ENCODE measurements around the gene GJA10.

GJA10 gene

GRCh38 chr6:89917801-89918366 lies 23.6 kb downstream of the GJA10 start:
- H3K9me3 ChIP-seq (ENCODE audit: control insufficient read depth in 1 of 2, low read length in 2 of 2) = peaks cover 0 to 18% of the 10 kb centered on the region in 2 donors
- H3K27ac ChIP-seq (ENCODE audit: low read length) = no peak overlapping the region
- no peaks in the 10 kb centered on the region for H3K4me1 ChIP-seq (ENCODE audit: control insufficient read depth in 1 of 2, insufficient read depth in 2 of 2, low read length in 2 of 2)
- H3K27me3 ChIP-seq (ENCODE audit: low read depth, low read length) = no peaks in the 10 kb centered on the region
- H3K36me3 ChIP-seq (ENCODE audit: control insufficient read depth in 1 of 2, insufficient read depth in 2 of 2, low read length in 2 of 2) = no peaks in the 10 kb centered on the region
- no peak overlapping the region for H3K4me3 ChIP-seq (ENCODE audit: low read depth in 1 of 2, low read length in 2 of 2)

- H3K36me3 ChIP-seq (ENCODE audit: control insufficient read depth in 1 of 2, insufficient read depth in 2 of 2, low read length in 2 of 2) = no peaks in the 10 kb centered on the region
- H3K9me3 ChIP-seq (ENCODE audit: control insufficient read depth in 1 of 2, low read length in 2 of 2) = peaks cover 0 to 14% of the 10 kb centered on the region in 2 donors
- H3K27me3 ChIP-seq (ENCODE audit: low read depth, low read length) = no peaks in the 10 kb centered on the region
- no peaks in the 10 kb centered on the region for H3K4me1 ChIP-seq (ENCODE audit: control insufficient read depth in 1 of 2, insufficient read depth in 2 of 2, low read length in 2 of 2)
- H3K27ac ChIP-seq (ENCODE audit: low read length) = no peak overlapping the region
- H3K4me3 ChIP-seq (ENCODE audit: low read depth in 1 of 2, low read length in 2 of 2) = no peak overlapping the region
These were observed 26.9 kb downstream of the GJA10 start for GRCh38 chr6:89921197-89921596.

GRCh38 chr6:89921691-89922090 lies 27.4 kb downstream of the GJA10 start:
- no peaks in the 10 kb centered on the region for H3K4me1 ChIP-seq (ENCODE audit: control insufficient read depth in 1 of 2, insufficient read depth in 2 of 2, low read length in 2 of 2)
- no peaks in the 10 kb centered on the region for H3K27me3 ChIP-seq (ENCODE audit: low read depth, low read length)
- no peaks in the 10 kb centered on the region for H3K36me3 ChIP-seq (ENCODE audit: control insufficient read depth in 1 of 2, insufficient read depth in 2 of 2, low read length in 2 of 2)
- H3K4me3 ChIP-seq (ENCODE audit: low read depth in 1 of 2, low read length in 2 of 2) = no peak overlapping the region
- no peak overlapping the region for H3K27ac ChIP-seq (ENCODE audit: low read length)
- H3K9me3 ChIP-seq (ENCODE audit: control insufficient read depth in 1 of 2, low read length in 2 of 2) = peaks cover 0 to 11% of the 10 kb centered on the region in 2 donors

GRCh38 chr6:89924231-89924630 lies 30.0 kb downstream of the GJA10 start:
- Histone ChIP-seq H3K4me1 (ENCODE audit: control insufficient read depth in 1 of 2, insufficient read depth in 2 of 2, low read length in 2 of 2) (no peaks in the 10 kb centered on the region), H3K27ac (ENCODE audit: low read length) (no peak overlapping the region), H3K36me3 (ENCODE audit: control insufficient read depth in 1 of 2, insufficient read depth in 2 of 2, low read length in 2 of 2) (no peaks in the 10 kb centered on the region), H3K9me3 (ENCODE audit: control insufficient read depth in 1 of 2, low read length in 2 of 2) (no peaks in the 10 kb centered on the region), H3K27me3 (ENCODE audit: low read depth, low read length) (no peaks in the 10 kb centered on the region), H3K4me3 (ENCODE audit: low read depth in 1 of 2, low read length in 2 of 2) (no peak overlapping the region)

GRCh38 chr6:89925826-89926225 lies 31.6 kb downstream of the GJA10 start:
- no peaks in the 10 kb centered on the region for H3K36me3 ChIP-seq (ENCODE audit: control insufficient read depth in 1 of 2, insufficient read depth in 2 of 2, low read length in 2 of 2)
- H3K27me3 ChIP-seq (ENCODE audit: low read depth, low read length) = no peaks in the 10 kb centered on the region
- H3K4me3 ChIP-seq (ENCODE audit: low read depth in 1 of 2, low read length in 2 of 2) = no peak overlapping the region
- H3K9me3 ChIP-seq (ENCODE audit: control insufficient read depth in 1 of 2, low read length in 2 of 2) = no peaks in the 10 kb centered on the region
- no peak overlapping the region for H3K27ac ChIP-seq (ENCODE audit: low read length)
- H3K4me1 ChIP-seq (ENCODE audit: control insufficient read depth in 1 of 2, insufficient read depth in 2 of 2, low read length in 2 of 2) = peaks cover 0 to 8% of the 10 kb centered on the region in 2 donors

- Histone ChIP-seq H3K9me3 (ENCODE audit: control insufficient read depth in 1 of 2, low read length in 2 of 2) (no peaks in the 10 kb centered on the region), H3K27me3 (ENCODE audit: low read depth, low read length) (no peaks in the 10 kb centered on the region), H3K36me3 (ENCODE audit: control insufficient read depth in 1 of 2, insufficient read depth in 2 of 2, low read length in 2 of 2) (peaks cover 0 to under 1% of the 10 kb centered on the region in 2 donors), H3K4me3 (ENCODE audit: low read depth in 1 of 2, low read length in 2 of 2) (no peak overlapping the region), H3K27ac (ENCODE audit: low read length) (no peak overlapping the region), H3K4me1 (ENCODE audit: control insufficient read depth in 1 of 2, insufficient read depth in 2 of 2, low read length in 2 of 2) (peaks cover 0 to 8% of the 10 kb centered on the region in 2 donors)
These were observed 33.0 kb downstream of the GJA10 start for GRCh38 chr6:89927264-89927663.

GRCh38 chr6:89927791-89928550 lies 33.7 kb downstream of the GJA10 start:
- Histone ChIP-seq H3K27me3 (ENCODE audit: low read depth, low read length) (no peaks in the 10 kb centered on the region), H3K4me1 (ENCODE audit: control insufficient read depth in 1 of 2, insufficient read depth in 2 of 2, low read length in 2 of 2) (peaks cover 0 to 8% of the 10 kb centered on the region in 2 donors), H3K4me3 (ENCODE audit: low read depth in 1 of 2, low read length in 2 of 2) (no peak overlapping the region), H3K36me3 (ENCODE audit: control insufficient read depth in 1 of 2, insufficient read depth in 2 of 2, low read length in 2 of 2) (peaks cover 0 to 4% of the 10 kb centered on the region in 2 donors), H3K27ac (ENCODE audit: low read length) (no peak overlapping the region), H3K9me3 (ENCODE audit: control insufficient read depth in 1 of 2, low read length in 2 of 2) (no peaks in the 10 kb centered on the region)

GRCh38 chr6:89928604-89929003 lies 34.3 kb downstream of the GJA10 start:
- Histone ChIP-seq H3K4me3 (ENCODE audit: low read depth in 1 of 2, low read length in 2 of 2) (no peak overlapping the region), H3K27ac (ENCODE audit: low read length) (no peak overlapping the region), H3K36me3 (ENCODE audit: control insufficient read depth in 1 of 2, insufficient read depth in 2 of 2, low read length in 2 of 2) (peaks cover 0 to 4% of the 10 kb centered on the region in 2 donors), H3K27me3 (ENCODE audit: low read depth, low read length) (no peaks in the 10 kb centered on the region), H3K9me3 (ENCODE audit: control insufficient read depth in 1 of 2, low read length in 2 of 2) (no peaks in the 10 kb centered on the region), H3K4me1 (ENCODE audit: control insufficient read depth in 1 of 2, insufficient read depth in 2 of 2, low read length in 2 of 2) (peaks cover 0 to 8% of the 10 kb centered on the region in 2 donors)

GRCh38 chr6:89930789-89931188 lies 36.5 kb downstream of the GJA10 start:
- no peaks in the 10 kb centered on the region for H3K9me3 ChIP-seq (ENCODE audit: control insufficient read depth in 1 of 2, low read length in 2 of 2)
- peaks cover 0 to 4% of the 10 kb centered on the region in 2 donors for H3K36me3 ChIP-seq (ENCODE audit: control insufficient read depth in 1 of 2, insufficient read depth in 2 of 2, low read length in 2 of 2)
- no peaks in the 10 kb centered on the region for H3K27me3 ChIP-seq (ENCODE audit: low read depth, low read length)
- peaks cover 0 to 8% of the 10 kb centered on the region in 2 donors for H3K4me1 ChIP-seq (ENCODE audit: control insufficient read depth in 1 of 2, insufficient read depth in 2 of 2, low read length in 2 of 2)
- no peak overlapping the region for H3K27ac ChIP-seq (ENCODE audit: low read length)
- H3K4me3 ChIP-seq (ENCODE audit: low read depth in 1 of 2, low read length in 2 of 2) = no peak overlapping the region

- H3K27ac ChIP-seq (ENCODE audit: low read length) = no peak overlapping the region
- H3K27me3 ChIP-seq (ENCODE audit: low read depth, low read length) = no peaks in the 10 kb centered on the region
- no peak overlapping the region for H3K4me3 ChIP-seq (ENCODE audit: low read depth in 1 of 2, low read length in 2 of 2)
- H3K36me3 ChIP-seq (ENCODE audit: control insufficient read depth in 1 of 2, insufficient read depth in 2 of 2, low read length in 2 of 2) = peaks cover 0 to 4% of the 10 kb centered on the region in 2 donors
- no peaks in the 10 kb centered on the region for H3K9me3 ChIP-seq (ENCODE audit: control insufficient read depth in 1 of 2, low read length in 2 of 2)
- peaks cover 0 to 8% of the 10 kb centered on the region in 2 donors for H3K4me1 ChIP-seq (ENCODE audit: control insufficient read depth in 1 of 2, insufficient read depth in 2 of 2, low read length in 2 of 2)
These were observed 38.1 kb downstream of the GJA10 start for GRCh38 chr6:89932245-89932802.

GRCh38 chr6:89934685-89935366 lies 40.6 kb downstream of the GJA10 start:
- Histone ChIP-seq H3K9me3 (ENCODE audit: control insufficient read depth in 1 of 2, low read length in 2 of 2) (no peaks in the 10 kb centered on the region), H3K4me1 (ENCODE audit: control insufficient read depth in 1 of 2, insufficient read depth in 2 of 2, low read length in 2 of 2) (peaks cover 0 to 6% of the 10 kb centered on the region in 2 donors), H3K27me3 (ENCODE audit: low read depth, low read length) (no peaks in the 10 kb centered on the region), H3K4me3 (ENCODE audit: low read depth in 1 of 2, low read length in 2 of 2) (no peak overlapping the region), H3K27ac (ENCODE audit: low read length) (no peak overlapping the region), H3K36me3 (ENCODE audit: control insufficient read depth in 1 of 2, insufficient read depth in 2 of 2, low read length in 2 of 2) (peaks cover 0 to 4% of the 10 kb centered on the region in 2 donors)
